A673 (cell line): Measurements from ENCODE around the gene TOMM34. TPM values are rescaled to one million over a fixed set of nuclear protein-coding genes. Genes with fewer than 3 reads are reported as not detected.

Experiments
- BruUV-seq: library from RNA; stranded (reverse); fragments of 400-500 nt; replicated peaks from 2 replicates; lab custom pipeline; 2021; lab: Mats Ljungman, UMichigan
- CTCF ChIA-PET: fragments of 300-600 bp; sonication (Branson Sonifier 250); formaldehyde crosslinking; loops from one replicate; lab custom pipeline; 2022; ENCODE audit warnings: antibody characterized with exemption; lab: Charles Lee
- POLR2A ChIA-PET: fragments of 300-600 bp; sonication (Branson Sonifier 250); formaldehyde crosslinking; loops from one replicate; lab custom pipeline; 2022; ENCODE audit warnings: antibody characterized with exemption; ENCODE audit not compliant: low non-redundant PET; lab: Charles Lee
- DNase-seq: peaks from one replicate; pipeline ENCODE4 v3.0.0-alpha.2; 2015; ENCODE audit warnings: low spot score
- H3K27ac ChIP-seq: fragments of 200-600 bp; sonication (generic); 2 replicates; pipeline ENCODE4 v1.5.1; 2016; ENCODE audit warnings: mixed run types, low read depth, mild to moderate bottlenecking, mixed read lengths, antibody characterized with exemption, low read length; ENCODE audit not compliant: poor library complexity, severe bottlenecking
- H3K27me3 ChIP-seq: fragments of 200-600 bp; sonication (generic); replicated peaks from 2 replicates; pipeline ENCODE4 v1.6.1; 2017; ENCODE audit warnings: mixed run types, low read depth, mild to moderate bottlenecking, mixed read lengths, antibody characterized with exemption, low read length; ENCODE audit not compliant: insufficient read depth, poor library complexity
- H3K36me3 ChIP-seq: fragments of 200-600 bp; sonication (generic); 2 replicates; pipeline ENCODE4 v1.6.1; 2016; ENCODE audit warnings: mixed run types, mild to moderate bottlenecking, mixed read lengths, antibody characterized with exemption, low read length; ENCODE audit not compliant: insufficient read depth, poor library complexity, severe bottlenecking
- H3K4me1 ChIP-seq: fragments of 200-600 bp; sonication (generic); 2 replicates; pipeline ENCODE4 v1.6.1; 2017; ENCODE audit warnings: mixed run types, mild to moderate bottlenecking, mixed read lengths, antibody characterized with exemption, low read length; ENCODE audit not compliant: insufficient read depth, poor library complexity, severe bottlenecking
- H3K4me3 ChIP-seq: fragments of 200-600 bp; sonication (generic); 2 replicates; pipeline ENCODE4 v1.5.1; 2016; ENCODE audit warnings: low read depth, mixed run types, mild to moderate bottlenecking, mixed read lengths, low read length; ENCODE audit not compliant: poor library complexity, severe bottlenecking
- H3K9me3 ChIP-seq: fragments of 200-600 bp; sonication (generic); 2 replicates; pipeline ENCODE4 v1.6.1; 2016; ENCODE audit warnings: mixed run types, low read depth, mild to moderate bottlenecking, mixed read lengths, antibody characterized with exemption, low read length; ENCODE audit not compliant: poor library complexity, severe bottlenecking
- CTCF ChIP-seq: fragments of 300-800, 200-600 bp; sonication (generic); conservative IDR thresholded peaks from 2 replicates; pipeline ENCODE4 v1.5.1; 2017; ENCODE audit warnings: low read depth, mild to moderate bottlenecking, antibody characterized with exemption, low read length, moderate library complexity, mixed read lengths
- EZH2 ChIP-seq: fragments of 200-600 bp; sonication (generic); IDR thresholded peaks from 2 replicates; pipeline ENCODE4 v1.6.1; 2017; ENCODE audit warnings: borderline replicate concordance, low read depth, mild to moderate bottlenecking, mixed read lengths, antibody characterized with exemption, low read length; ENCODE audit not compliant: poor library complexity, severe bottlenecking
- intact Hi-C: fragments of 100-400 bp; cut with micrococcal nuclease; formaldehyde crosslinking; loops from one replicate; pipeline ENCODE4 v1.10.0; 2022; ENCODE audit not compliant: unreplicated experiment
- total RNA-seq: library from RNA; stranded (reverse); gene quantifications from 2 replicates; pipeline ENCODE4 v1.2.3, GENCODE V29; 2021

The TOMM34 gene
- total RNA-seq, 1 experiment from 2014 or later = 53.5 TPM

- CTCF ChIA-PET = no interaction called here
- peaks cover 72% of the 10 kb centered on the region for H3K36me3 ChIP-seq
Measured at GRCh38 chr20:44945261-44945660, 14.9 kb downstream of the TOMM34 start.

DNA sequence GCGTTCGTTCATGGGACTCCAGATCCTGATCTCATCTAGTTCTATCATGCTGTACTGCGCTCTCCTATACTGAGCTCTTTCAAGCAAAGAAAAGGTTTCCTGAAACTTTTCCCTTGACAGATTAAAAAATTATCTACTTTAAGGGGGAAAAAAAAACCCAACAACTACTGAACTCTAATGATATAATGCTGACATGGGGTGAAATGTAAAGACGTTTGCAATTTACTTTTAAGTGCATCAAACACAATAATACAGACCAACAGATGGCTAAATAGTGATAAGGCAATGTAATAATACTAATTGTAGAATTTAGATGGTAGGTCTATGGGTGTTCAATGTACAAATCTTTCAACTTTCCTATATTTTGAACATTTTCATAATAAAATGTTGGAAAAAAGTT, 16.4 kb downstream of the TOMM34 start:
- Histone ChIP-seq H3K27me3 (no peaks in the 10 kb centered on the region), H3K4me1 (no peaks in the 10 kb centered on the region), H3K36me3 (peaks cover 64% of the 10 kb centered on the region), H3K9me3 (no peaks in the 10 kb centered on the region), H3K4me3 (no peak overlapping the region), H3K27ac (no peak overlapping the region)
- intact Hi-C loops = no loop called here
- no TSS peak for BruUV-seq
- no peak for DNase-seq
- TF ChIP-seq CTCF (no peak), EZH2 (no peak)
- CTCF ChIA-PET = no interaction called here
- POLR2A ChIA-PET = interaction anchor here (0.7 kb wide), 1 partner anchor 172 kb away, joined by 3 read pairs; no protein-coding TSS in a partner anchor

More at GRCh38 chr20:44945261-44945660, 14.9 kb downstream of the TOMM34 start:
- H3K4me1 ChIP-seq = no peaks in the 10 kb centered on the region
- H3K27ac ChIP-seq = no peak overlapping the region
- H3K27me3 ChIP-seq = no peaks in the 10 kb centered on the region
- no peak for DNase-seq
- POLR2A ChIA-PET = no interaction called here
- H3K4me3 ChIP-seq = no peak overlapping the region
- H3K9me3 ChIP-seq = no peaks in the 10 kb centered on the region
- TF ChIP-seq CTCF = no peak
- no peak for TF ChIP-seq EZH2
- BruUV-seq = no TSS peak
- intact Hi-C loops = no loop called here

- no peaks in the 10 kb centered on the region for H3K4me1 ChIP-seq
- no peaks in the 10 kb centered on the region for H3K9me3 ChIP-seq
- no peak overlapping the region for H3K27ac ChIP-seq
- no peaks in the 10 kb centered on the region for H3K27me3 ChIP-seq
- H3K4me3 ChIP-seq = no peak overlapping the region
- intact Hi-C loops = no loop called here
- TF ChIP-seq CTCF = no peak
- TF ChIP-seq EZH2 = no peak
- H3K36me3 ChIP-seq = peaks cover 50% of the 10 kb centered on the region
- POLR2A ChIA-PET = no interaction called here
- DNase-seq = no peak
- CTCF ChIA-PET = no interaction called here
- TSS peak; percentile 61 for BruUV-seq
Measured at GRCh38 chr20:44942264-44942973, 17.8 kb downstream of the TOMM34 start.
